SH-SY5Y (cell line): Measurements from ENCODE around the gene OSGIN1.

ENCODE experiments used
- GATA2 ChIP-seq: IDR thresholded peaks from 2 replicates; pipeline ENCODE4 v1.6.1; 2011; ENCODE audit warnings: mild to moderate bottlenecking, low read depth, low read length
- GATA3 ChIP-seq: IDR thresholded peaks from 2 replicates; pipeline ENCODE4 v1.6.1; 2011; ENCODE audit warnings: low read depth, mild to moderate bottlenecking, low read length, moderate library complexity

The OSGIN1 gene

GRCh38 chr16:83952940-83953795, at the start of gene OSGIN1:
OSGIN1 (plus strand) TSS chr16:83953240; CDS start chr16:83957672, 4,432 bp downstream.
- no peak for TF ChIP-seq GATA2
- TF ChIP-seq GATA3, result no peak

GRCh38 chr16:83903751-83904150, 49.3 kb upstream of the OSGIN1 start:
- TF ChIP-seq GATA2, result no peak
- TF ChIP-seq GATA3, result no peak

- no peak for TF ChIP-seq GATA2
- TF ChIP-seq GATA3, result no peak
These were observed 46.4 kb upstream of the OSGIN1 start for GRCh38 chr16:83906683-83907082.

DNA sequence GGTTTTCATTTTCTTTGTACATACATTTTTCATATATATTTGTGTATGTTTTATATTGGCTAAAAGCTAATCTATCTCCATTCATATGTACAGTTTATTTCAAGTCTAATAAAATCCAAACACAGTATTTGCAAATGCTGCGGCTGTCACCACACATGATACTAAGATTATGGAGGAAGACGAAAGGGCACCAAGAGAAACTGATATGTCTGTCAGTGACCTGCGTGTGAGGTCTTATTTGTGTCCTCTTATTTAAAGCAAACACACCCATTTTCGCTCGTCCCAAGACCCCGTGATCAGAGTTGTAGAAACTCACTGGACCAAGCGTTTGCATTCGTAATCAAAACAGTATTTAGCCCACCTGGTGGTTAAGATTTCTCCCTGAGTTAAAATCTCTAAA, 45.9 kb upstream of the OSGIN1 start:
- TF ChIP-seq GATA2 (no peak), GATA3 (no peak)

- no peak for TF ChIP-seq GATA2
- TF ChIP-seq GATA3, result no peak
These were observed 45.3 kb upstream of the OSGIN1 start for GRCh38 chr16:83907631-83908250.

DNA sequence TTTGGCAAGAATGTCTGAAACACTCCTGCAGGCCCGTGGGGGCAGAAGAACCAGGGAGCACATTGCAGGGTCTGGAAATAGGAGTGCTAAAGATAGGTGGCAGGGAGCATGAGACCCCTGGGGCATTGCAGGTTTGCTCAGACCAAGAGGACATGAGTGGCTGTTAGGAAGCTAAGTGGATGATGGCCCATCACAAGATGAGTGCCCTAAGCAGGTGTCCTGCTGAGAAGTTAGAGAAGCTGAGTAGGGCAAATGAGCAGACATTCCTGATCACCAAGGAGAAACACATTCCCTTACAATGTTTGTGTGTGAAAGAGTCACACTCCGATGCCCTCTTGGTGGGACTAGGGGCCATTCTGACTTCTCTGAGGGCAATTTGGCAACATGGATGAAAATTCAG, 44.2 kb upstream of the OSGIN1 start:
- TF ChIP-seq GATA3 (no peak), GATA2 (no peak)

DNA sequence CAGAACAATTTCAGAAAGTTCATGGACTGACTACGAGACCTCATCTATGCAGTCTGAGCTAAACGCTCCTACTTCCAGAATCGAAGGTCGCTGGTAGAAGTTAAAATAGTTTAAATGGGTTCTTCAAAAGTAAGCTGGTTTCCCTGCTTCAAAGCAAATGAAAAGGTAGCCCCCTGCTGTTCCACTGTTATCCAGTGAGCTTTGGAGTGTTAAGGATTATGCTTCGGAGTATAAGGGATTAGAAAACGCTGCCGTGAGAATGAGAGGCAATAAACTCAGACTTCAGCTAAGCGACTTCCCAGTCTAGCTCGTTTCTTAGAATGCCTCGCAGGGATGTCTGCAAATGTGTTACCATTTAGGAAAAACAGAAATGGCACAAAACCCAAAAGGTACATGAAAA, 41.8 kb upstream of the OSGIN1 start:
- no peak for TF ChIP-seq GATA3
- TF ChIP-seq GATA2, result no peak

DNA sequence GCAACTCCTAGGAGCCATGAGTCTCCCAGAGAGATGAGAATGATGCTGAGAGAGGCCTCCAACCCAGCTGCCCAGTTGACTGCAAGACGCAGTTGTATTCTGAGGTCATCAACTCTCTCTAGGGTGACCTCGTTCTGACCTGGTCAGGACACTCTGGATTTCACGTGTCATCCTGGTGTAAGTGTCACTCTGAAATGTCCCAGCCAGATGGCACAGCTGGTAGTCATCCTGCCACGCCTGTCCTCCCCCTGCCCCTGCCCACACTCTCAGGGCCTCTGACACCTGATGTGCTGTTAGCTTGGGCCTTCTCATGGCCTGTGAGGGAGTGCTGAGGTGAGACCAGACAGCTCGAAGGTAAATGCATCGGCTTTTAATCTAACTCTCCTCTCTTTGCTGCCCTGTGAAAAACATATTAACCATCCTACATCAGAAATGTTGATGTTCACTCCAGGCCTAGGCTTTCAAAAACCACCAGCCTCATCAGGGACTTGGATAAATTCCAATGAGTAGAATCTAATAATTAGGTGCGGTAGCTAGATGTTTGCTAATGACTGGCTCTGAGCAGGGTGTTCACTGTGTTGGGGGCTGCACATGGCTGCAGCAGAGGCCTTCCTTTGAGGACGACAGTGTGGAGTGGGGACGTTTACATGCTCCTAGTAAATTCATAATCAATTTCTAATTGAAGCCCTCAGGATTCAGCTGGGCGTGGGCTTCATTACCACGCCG, 40.4 kb upstream of the OSGIN1 start:
- TF ChIP-seq GATA3 (no peak), GATA2 (no peak)

DNA sequence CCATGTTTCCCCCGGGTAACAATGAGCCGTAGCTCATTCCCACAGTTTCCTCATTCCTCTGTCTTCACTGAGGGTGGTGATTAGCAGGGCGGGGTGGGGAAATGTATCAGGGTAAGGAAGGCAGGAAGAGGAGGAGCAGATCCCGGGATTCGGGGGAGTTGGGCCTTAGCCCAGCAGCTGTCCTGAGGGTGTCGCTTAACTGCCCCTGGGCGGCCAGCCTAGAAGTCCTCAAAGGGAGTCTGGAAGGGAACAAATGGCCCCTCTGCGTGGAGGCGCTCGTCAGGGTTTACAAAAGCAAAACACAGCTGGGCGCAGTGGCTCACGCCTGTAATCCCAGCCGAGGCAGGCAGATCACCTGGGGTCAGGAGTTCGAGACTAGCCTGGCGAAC, 39.8 kb upstream of the OSGIN1 start:
- TF ChIP-seq GATA2 (no peak), GATA3 (no peak)

- TF ChIP-seq GATA2, result no peak
- no peak for TF ChIP-seq GATA3
These were observed 38.8 kb upstream of the OSGIN1 start for GRCh38 chr16:83914091-83914710.

DNA sequence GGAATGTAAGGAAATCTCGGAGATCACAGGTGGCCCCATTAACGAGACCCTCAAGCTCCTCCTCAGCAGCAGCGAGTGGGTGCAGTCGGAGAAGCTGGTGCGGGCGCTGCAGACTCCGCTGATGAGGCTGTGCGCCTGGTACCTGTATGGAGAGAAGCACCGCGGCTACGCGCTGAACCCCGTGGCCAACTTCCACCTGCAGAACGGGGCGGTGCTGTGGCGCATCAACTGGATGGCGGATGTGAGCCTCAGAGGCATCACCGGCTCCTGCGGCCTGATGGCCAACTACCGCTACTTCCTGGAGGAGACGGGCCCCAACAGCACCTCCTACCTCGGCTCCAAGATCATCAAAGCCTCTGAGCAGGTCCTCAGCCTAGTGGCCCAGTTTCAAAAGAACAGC, 38.0 kb upstream of the OSGIN1 start:
- TF ChIP-seq GATA3 (no peak), GATA2 (no peak)

DNA sequence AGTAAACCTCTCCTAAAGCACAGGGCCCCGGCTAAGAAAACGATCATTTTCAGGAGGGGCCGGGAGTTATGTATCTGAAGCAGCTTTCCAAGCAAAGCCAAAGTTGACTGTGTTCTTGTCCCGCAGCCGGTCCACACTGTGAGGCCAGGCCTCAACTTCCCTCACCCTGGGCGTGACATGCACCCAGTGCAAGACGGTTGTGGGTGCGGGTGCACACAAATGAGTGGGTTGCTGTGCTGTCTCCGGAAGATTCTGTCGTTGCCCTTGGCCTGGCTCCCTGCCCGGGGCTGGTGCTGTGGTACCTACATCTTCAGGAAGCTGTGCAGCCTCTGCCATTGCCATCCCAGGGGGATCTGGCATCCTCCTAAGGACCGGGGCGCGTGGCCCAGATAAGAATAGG, 37.5 kb upstream of the OSGIN1 start:
- no peak for TF ChIP-seq GATA2
- TF ChIP-seq GATA3, result no peak

GRCh38 chr16:83917152-83918120, 35.6 kb upstream of the OSGIN1 start:
- TF ChIP-seq GATA3, result no peak
